Measurements from ENCODE around the gene PANX2.

- TF ChIP-seq POLR2AphosphoS5 (IDR thresholded peaks at IDR 0.05; ENCODE audit: low read depth, low read length) (no peak), POLR2A (IDR thresholded peaks at IDR 0.05; ENCODE audit: low read depth, low read length) (no peak)
Observed at GRCh38 chr22:50121202-50121740, 49.3 kb upstream of the PANX2 start.
